IPS DF 4.7 (cell line): ENCODE results near the gene ZNRD2.

Source experiments
- DNase-seq: peaks from one replicate; pipeline ENCODE4 v3.0.0-alpha.2; 2013; ENCODE audit warnings: low spot score; ENCODE audit errors: extremely low read depth

Gene ZNRD2

DNA sequence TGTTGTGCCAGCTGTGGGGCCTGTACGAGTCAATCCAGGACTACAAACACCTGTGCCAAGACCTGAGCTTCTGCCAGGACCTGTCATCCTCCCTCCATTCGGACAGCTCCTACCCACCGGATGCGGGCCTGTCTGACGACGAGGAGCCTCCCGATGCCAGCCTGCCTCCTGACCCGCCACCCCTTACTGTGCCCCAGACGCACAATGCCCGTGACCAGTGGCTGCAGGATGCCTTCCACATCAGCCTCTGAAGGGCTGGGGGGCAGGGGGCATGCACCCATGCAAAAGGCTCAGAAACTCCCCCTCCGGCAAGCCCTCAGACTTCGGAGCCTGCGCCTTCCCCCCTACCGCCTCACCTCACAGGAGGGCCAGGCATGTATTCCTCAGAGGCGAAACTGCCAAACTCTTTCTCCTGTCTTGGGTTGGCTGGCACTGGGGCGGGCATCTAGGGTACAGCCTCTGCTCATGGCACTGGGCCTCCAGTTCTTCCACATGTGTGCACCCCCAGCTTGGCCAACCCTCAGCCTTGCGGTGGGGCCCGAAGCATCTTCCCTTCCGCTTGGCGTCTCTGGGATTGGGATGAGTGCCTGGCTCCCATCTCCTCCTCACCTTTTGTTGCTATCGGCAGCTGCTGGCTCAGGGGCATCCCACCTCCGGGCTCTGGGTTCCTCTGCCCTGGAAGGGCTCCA is 3.3 kb downstream of the ZNRD2 start:
- DNase-seq = no peak

DNA sequence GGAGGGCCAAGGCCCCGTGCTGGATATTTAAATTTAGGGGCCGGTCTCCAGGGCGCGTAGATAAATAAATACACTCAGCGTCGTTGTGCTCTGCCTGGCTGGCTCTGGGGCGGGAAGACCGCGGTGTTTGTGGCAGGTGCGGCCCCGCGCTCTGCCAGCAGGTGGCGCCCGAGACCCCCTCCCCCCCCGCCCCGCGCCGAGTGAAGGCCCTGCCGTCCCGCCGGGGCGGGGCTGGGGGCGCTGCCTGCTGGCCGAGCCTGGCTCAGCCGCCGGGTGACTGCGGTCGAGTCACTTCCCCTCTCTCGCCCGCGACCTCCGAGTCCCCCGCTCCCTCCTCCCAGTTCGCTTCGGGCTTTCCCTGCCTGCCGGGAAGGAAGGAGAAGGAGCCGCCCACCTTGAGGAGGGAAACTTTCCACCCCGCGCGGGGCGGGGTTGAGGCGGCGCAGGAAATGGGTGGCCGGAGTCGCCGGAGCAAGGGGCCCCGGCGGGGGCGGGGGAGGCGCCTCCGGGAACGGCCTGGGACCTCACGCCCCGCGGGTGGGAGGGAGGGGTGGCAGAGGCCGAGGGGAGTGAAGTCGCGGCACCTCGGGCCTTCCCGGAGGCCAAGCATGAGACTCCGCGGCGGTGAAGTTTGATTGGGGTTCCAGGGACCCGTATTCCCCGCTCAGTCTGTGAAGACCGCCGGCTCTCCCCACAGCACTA is 4.0 kb downstream of the ZNRD2 start:
- DNase-seq = no peak

GRCh38 chr11:65574811-65575567 is 4.7 kb downstream of the ZNRD2 start:
- DNase-seq = no peak

DNA sequence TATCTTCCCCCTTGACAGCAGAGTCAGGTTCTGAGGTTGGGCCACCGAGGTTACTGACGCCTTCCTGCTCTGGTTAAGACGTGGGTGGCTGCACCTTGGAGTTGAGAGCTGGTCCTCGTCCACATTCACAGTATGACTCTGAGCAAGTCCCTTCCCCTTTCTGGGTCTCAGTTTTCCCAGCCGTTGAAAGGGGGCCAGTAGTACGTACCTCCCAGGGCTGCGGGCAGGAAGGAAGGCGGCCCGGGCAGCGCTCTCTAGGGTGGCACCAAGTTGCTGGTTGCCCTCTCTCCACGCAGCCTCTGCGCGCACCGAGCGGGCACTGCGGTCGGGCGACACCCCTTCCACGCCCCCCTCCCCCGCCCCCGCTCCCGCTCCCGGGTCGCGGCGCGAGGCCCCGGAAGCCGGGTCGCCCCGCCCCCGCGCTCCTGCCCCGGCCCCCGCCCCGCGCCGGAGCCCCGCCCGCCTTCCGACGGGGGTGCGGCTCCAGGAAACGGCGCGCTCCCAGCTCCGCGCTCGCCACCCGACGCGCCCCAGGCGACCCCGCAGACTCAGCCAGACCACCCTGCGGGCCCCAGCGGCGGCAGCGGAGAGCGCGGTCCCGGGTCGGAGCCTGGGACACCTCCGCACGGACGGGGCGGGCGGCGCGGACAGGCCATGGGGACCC is 5.4 kb downstream of the ZNRD2 start, which contains the start of gene EHBP1L1:
EHBP1L1 (plus strand) TSS at position 486 of the 664 bp plus-strand sequence. CDS start 250 bp downstream, outside the sequence.
- no peak for DNase-seq

DNA sequence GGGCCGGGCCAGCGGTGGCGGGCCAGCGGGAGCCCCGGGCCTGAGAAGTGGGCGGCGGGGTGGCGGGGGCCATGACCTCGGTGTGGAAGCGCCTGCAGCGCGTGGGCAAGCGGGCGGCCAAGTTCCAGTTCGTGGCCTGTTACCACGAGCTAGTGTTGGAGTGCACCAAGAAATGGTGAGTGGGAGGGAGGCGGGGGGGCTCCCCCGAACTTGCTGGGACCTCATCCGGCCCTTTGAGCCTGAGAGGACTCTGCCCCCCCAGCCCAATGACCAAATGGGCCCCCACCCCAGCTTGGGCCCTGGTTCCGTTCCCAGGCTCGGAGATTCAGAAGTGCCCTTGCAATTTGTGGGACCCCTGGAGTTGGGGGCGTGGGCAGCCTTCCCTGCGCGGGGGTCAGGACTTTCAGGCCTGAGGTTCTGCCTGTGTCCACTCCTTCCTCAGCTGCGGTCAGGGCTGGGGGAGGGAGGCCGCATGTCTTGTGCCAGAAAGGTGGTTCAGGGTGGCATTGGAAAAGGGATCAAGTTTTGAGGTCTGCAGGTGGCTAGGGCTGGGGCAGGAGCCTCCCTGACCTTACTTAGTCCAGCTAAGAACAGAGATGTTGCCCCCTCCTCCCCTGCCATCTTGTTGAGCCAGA is 6.1 kb downstream of the ZNRD2 start:
- DNase-seq = no peak

GRCh38 chr11:65576867-65577755 is 6.8 kb downstream of the ZNRD2 start:
- DNase-seq = no peak

DNA sequence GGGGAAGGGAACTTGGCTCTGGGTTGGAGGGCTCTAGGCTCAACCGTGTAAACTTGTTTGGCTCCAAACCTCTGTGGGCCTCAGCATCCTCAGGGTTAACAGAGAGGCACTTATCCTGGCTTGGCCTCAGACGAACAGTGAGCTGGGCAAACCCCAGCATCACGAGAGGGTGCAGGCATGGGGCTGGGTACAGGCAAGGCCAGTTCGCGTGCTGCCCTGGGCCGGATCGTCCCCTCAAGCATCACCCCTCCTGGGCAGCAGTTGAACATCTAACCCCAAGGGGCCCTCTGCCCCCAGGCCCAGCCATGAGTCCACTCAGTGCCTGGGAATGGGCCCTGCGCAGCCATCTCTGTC is 7.5 kb downstream of the ZNRD2 start:
- no peak for DNase-seq

GRCh38 chr11:65578134-65578533 is 7.9 kb downstream of the ZNRD2 start:
- DNase-seq = no peak

DNA sequence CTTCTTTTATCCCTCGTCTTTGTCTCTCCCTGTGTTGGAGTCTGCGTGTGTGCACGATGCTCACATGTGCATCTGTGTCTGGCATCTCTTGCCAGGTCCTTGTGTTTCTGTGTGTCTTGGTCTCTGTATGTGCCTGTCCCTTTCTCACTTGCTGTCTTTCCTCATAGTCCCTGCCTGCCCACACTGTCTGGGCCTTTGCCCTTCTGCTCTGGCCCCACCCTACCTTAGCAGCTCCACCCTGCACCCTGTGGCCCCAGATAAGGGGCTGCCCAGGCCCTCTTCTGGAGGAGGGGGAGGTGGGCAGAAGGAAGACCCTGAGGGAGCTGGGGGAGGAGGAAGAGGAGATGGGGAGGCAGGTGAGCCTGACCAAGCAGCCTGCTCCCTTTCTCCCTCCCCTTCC is 8.4 kb downstream of the ZNRD2 start:
- no peak for DNase-seq

DNA sequence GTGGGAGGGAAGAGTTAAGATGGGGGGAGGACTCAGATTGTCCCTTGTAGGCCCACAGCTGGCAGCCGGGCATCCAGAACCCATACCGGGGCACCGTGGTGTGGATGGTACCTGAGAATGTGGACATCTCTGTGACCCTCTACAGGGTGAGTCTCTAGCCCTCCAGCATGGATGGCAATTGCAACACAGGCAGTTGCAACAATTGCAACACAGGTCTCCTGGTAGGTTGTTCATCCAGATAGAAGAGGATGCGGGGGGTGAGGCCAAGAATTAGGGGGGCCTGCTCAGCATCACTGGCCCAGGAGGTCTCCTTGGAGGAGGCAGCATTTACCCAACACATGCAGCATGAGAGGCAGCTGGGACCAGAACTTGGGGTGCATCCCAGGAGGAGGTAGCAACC is 9.0 kb downstream of the ZNRD2 start:
- no peak for DNase-seq

GRCh38 chr11:65580031-65580692 is 9.9 kb downstream of the ZNRD2 start:
- DNase-seq = no peak

- no peak for DNase-seq
These were observed 10.5 kb downstream of the ZNRD2 start for GRCh38 chr11:65580756-65581155.

DNA sequence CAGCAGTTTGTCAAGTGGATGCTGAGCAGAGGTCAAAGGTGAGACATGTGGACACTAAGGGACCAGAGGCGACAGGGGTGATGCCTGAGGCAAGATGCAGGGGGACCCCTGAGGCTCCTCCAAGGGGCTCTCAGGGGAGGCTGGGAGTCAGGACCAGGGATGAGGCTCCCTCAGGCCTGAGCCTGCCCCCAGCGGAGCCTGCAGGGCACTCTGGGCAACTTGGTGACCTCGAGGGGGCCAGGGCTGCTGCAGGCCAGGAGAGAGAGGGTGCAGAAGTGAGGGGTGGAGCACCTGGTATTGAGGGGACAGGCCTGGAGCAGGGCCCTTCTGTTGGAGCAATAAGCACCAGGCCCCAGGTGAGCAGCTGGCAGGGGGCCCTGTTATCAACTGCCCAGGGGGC is 11.7 kb downstream of the ZNRD2 start:
- no peak for DNase-seq

DNA sequence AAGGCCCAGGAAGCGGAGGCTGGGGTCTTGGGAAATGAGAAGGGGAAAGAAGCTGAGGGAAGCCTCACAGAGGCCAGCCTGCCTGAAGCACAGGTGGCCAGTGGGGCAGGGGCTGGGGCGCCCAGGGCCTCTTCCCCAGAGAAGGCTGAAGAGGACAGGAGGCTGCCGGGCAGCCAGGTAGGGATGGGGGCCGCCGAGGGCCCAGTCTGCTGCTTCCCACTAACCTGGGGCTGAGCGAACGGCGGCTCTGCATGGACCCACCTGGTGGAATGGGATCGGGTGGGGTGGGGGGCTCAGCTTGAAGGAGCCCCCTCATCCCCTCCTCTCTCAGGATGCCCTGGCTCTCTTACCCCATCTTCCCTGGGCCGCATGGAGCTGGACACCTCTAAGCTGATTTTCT is 13.3 kb downstream of the ZNRD2 start:
- DNase-seq = no peak

DNA sequence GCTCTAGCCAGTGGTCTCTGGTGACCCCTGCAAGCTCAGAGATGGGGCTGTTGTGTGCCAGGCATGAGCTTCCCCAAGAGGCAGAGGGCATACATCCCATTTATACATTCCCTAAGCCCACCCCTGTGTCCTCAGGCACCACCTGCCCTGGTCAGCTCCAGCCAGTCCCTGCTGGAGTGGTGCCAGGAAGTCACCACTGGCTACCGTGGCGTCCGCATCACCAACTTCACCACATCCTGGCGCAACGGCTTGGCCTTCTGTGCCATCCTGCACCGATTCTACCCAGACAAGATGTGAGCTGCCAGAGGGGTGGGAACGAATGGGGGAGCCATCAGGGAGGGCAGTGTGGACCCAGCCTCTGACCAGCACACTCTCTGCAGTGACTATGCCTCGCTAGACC is 13.8 kb downstream of the ZNRD2 start:
- DNase-seq = no peak

GRCh38 chr11:65584723-65585171 is 14.5 kb downstream of the ZNRD2 start:
- DNase-seq = no peak

DNA sequence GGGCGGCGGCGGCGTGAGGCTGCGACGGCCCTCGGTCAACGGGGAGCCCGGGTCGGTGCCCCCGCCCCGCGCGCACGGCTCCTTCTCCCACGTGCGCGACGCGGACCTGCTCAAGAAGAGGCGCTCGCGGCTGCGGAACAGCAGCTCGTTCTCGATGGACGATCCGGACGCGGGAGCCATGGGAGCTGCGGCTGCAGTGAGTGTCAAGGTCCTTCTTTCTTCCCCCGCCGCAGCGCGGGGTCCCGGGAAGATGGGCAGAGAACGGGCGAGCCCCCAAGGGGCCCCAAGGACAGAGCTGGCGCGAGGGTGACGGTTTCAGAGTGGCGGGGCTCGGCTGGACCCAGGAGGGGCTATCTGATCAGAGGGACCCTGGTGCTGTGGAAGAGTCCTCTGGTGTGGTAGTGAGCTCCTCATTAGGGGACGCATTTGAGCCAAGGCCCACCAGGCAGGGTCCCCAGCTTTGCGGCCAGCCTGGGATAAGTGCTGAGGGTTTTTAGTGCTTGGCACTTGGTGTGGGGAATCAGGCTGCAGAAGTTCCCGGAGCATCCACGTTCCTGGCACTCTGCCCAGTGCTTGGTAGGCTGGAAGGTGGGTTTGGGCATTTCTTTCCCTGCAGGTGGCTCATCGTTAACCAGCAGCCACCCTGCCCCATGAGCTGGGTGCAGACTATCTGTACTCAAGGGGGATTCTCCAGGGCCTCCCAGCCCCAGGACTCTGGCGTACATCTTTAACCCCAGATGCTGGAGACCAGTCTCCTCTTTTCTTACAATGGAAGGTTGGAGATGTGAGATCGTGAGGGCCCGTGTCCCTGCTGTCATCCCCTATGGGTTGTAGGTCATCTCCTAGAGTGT is 15.3 kb downstream of the ZNRD2 start:
- no peak for DNase-seq

DNA sequence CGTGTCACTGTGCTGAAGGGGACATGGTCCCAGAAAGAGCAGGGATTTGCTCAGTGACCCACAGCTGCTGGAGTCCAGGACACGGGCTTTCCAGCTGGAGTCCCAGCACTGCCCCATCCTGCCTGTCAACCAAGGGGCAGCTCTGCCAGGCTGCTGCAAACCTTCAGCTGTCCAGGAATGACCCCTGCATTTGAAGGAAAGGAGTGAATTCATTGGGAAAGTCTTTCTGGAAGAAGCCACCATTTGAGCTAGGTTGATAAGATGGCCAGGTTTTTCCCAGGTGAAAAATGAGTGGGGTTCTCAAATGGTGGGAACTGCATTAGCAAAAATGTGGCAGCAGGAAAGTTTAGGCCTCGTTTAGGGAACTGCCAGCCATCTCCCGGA is 16.0 kb downstream of the ZNRD2 start:
- no peak for DNase-seq

DNA sequence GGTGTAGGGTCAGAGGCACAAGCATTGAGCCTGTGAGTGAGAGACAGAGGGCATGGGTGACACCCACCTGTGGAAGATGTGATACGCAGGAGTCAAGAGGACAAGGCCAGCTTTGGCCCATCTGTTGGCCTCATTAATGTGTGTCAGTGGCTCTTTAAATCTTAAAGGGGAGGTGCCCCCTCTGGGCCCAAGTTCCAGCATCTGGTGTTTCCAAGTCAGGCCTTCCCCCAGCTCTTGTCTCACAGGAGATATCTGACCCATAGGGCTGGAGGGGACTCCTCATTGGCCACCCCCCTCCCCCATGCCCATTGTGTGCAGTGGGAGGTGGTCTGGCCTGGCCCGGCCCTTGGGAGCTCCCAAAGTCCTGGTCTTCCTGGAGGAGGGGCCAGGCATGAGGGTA is 16.4 kb downstream of the ZNRD2 start:
- no peak for DNase-seq
